Neural crest cell (in vitro differentiated cells): ENCODE results near the gene TCERG1L. TPM values are rescaled to one million over a fixed set of nuclear protein-coding genes. Genes with fewer than 3 reads are reported as not detected.

Source experiments
- DNase-seq: peaks from one replicate; pipeline ENCODE4 v3.0.0; 2021; ENCODE audit warnings: low read depth, mixed read lengths, low spot score
- H3K27ac Mint-ChIP-seq: one replicate; pipeline ENCODE4 v1.8.0; 2021; ENCODE audit warnings: mild to moderate bottlenecking, mixed read lengths; ENCODE audit not compliant: unreplicated experiment
- H3K27me3 Mint-ChIP-seq: 2 replicates; pipeline ENCODE4 v1.8.0; 2021; ENCODE audit warnings: low read depth, mild to moderate bottlenecking, mixed read lengths
- H3K36me3 Mint-ChIP-seq: 2 replicates; pipeline ENCODE4 v1.8.0; 2021; ENCODE audit warnings: low read depth, mild to moderate bottlenecking, mixed read lengths
- H3K4me1 Mint-ChIP-seq: 2 replicates; pipeline ENCODE4 v1.8.0; 2021; ENCODE audit warnings: mixed read lengths
- H3K4me3 Mint-ChIP-seq: one replicate; pipeline ENCODE4 v1.8.0; 2021; ENCODE audit warnings: mild to moderate bottlenecking, mixed read lengths
- H3K9me3 Mint-ChIP-seq: 2 replicates; pipeline ENCODE4 v1.8.0; 2021; ENCODE audit warnings: mixed read lengths
- CTCF ChIP-seq: fragments of 200-600 bp; sonication (generic); conservative IDR thresholded peaks from 2 replicates; pipeline ENCODE4 v1.5.0; 2021; ENCODE audit warnings: antibody characterized with exemption, mild to moderate bottlenecking
- total RNA-seq: library from RNA; stranded (reverse); gene quantifications from 2 replicates; pipeline ENCODE4 v1.2.1, GENCODE V29; 2021

The TCERG1L gene
- total RNA-seq, 1 donor from 2014 or later, result 0.96 TPM

- no peak overlapping the region for H3K4me3 Mint-ChIP-seq
- H3K27ac Mint-ChIP-seq, result no peak overlapping the region
- TF ChIP-seq CTCF, result no peak
- no peaks in the 10 kb centered on the region for H3K36me3 Mint-ChIP-seq
- no peak for DNase-seq
- no peaks in the 10 kb centered on the region for H3K4me1 Mint-ChIP-seq
- no peaks in the 10 kb centered on the region for H3K27me3 Mint-ChIP-seq
- H3K9me3 Mint-ChIP-seq, result no peaks in the 10 kb centered on the region
Measured at GRCh38 chr10:131213741-131214505, 97.6 kb downstream of the TCERG1L start.

- H3K27ac Mint-ChIP-seq, result no peak overlapping the region
- H3K4me3 Mint-ChIP-seq, result no peak overlapping the region
- no peak for DNase-seq
- H3K36me3 Mint-ChIP-seq, result no peaks in the 10 kb centered on the region
- H3K4me1 Mint-ChIP-seq, result no peaks in the 10 kb centered on the region
- no peaks in the 10 kb centered on the region for H3K9me3 Mint-ChIP-seq
- TF ChIP-seq CTCF, result no peak
- no peaks in the 10 kb centered on the region for H3K27me3 Mint-ChIP-seq
Measured at GRCh38 chr10:131212763-131213325, 98.7 kb downstream of the TCERG1L start.

- no peak for DNase-seq
- Mint-ChIP-seq H3K9me3 (no peaks in the 10 kb centered on the region), H3K4me3 (no peak overlapping the region), H3K27ac (no peak overlapping the region), H3K4me1 (no peaks in the 10 kb centered on the region), H3K27me3 (no peaks in the 10 kb centered on the region), H3K36me3 (no peaks in the 10 kb centered on the region)
- no peak for TF ChIP-seq CTCF
Measured at GRCh38 chr10:131211965-131212619, 99.4 kb downstream of the TCERG1L start.

- H3K4me1 Mint-ChIP-seq, result no peaks in the 10 kb centered on the region
- H3K27me3 Mint-ChIP-seq, result no peaks in the 10 kb centered on the region
- no peak overlapping the region for H3K27ac Mint-ChIP-seq
- DNase-seq, result no peak
- H3K9me3 Mint-ChIP-seq, result no peaks in the 10 kb centered on the region
- H3K4me3 Mint-ChIP-seq, result no peak overlapping the region
- no peak for TF ChIP-seq CTCF
- no peaks in the 10 kb centered on the region for H3K36me3 Mint-ChIP-seq
Measured at GRCh38 chr10:131211559-131211958, 100.0 kb downstream of the TCERG1L start.

- Mint-ChIP-seq H3K4me1 (no peaks in the 10 kb centered on the region), H3K36me3 (no peaks in the 10 kb centered on the region), H3K4me3 (no peak overlapping the region), H3K27me3 (no peaks in the 10 kb centered on the region), H3K9me3 (no peaks in the 10 kb centered on the region), H3K27ac (no peak overlapping the region)
- no peak for DNase-seq
- TF ChIP-seq CTCF, result no peak
Measured at GRCh38 chr10:131211146-131211545, 100.4 kb downstream of the TCERG1L start.
